GM21515 (cell line): Measurements from ENCODE around the gene LIMS2.

Experiments
- ATAC-seq: cut with Tn5 transposase; IDR thresholded peaks from one replicate; pipeline ENCODE4 v1.9.1; 2021; ENCODE audit not compliant: unreplicated experiment

The LIMS2 gene

GRCh38 chr2:127675331-127676261 lies at the start of gene LIMS2:
Gene LIMS2, minus strand, starts transcription at chr2:127675530. Its CDS starts 506 bp downstream, at chr2:127675024.
- ATAC-seq: no peak

GRCh38 chr2:127722807-127723206 lies 47.5 kb upstream of the LIMS2 start:
- no peak for ATAC-seq

GRCh38 chr2:127721978-127722355 lies 46.6 kb upstream of the LIMS2 start:
- ATAC-seq: no peak

GRCh38 chr2:127721311-127721977 lies 46.1 kb upstream of the LIMS2 start:
- no peak for ATAC-seq

GRCh38 chr2:127719301-127720218 lies 44.2 kb upstream of the LIMS2 start:
- no peak for ATAC-seq

GRCh38 chr2:127718271-127718670 lies 42.9 kb upstream of the LIMS2 start:
- no peak for ATAC-seq

- ATAC-seq: no peak
Measured at GRCh38 chr2:127715778-127716449, 40.6 kb upstream of the LIMS2 start.

- ATAC-seq: no peak
Measured at GRCh38 chr2:127713562-127713961, 38.2 kb upstream of the LIMS2 start.

- no peak for ATAC-seq
Measured at GRCh38 chr2:127712999-127713398, 37.7 kb upstream of the LIMS2 start.

GRCh38 chr2:127709336-127709735 lies 34.0 kb upstream of the LIMS2 start:
- ATAC-seq: no peak

- ATAC-seq: no peak
Measured at GRCh38 chr2:127707890-127708648, 32.7 kb upstream of the LIMS2 start.

- ATAC-seq: no peak
Measured at GRCh38 chr2:127706215-127706990, 31.1 kb upstream of the LIMS2 start.

GRCh38 chr2:127705391-127706065 lies 30.2 kb upstream of the LIMS2 start:
- no peak for ATAC-seq

- no peak for ATAC-seq
Measured at GRCh38 chr2:127704641-127705390, 29.5 kb upstream of the LIMS2 start.

- no peak for ATAC-seq
Measured at GRCh38 chr2:127703282-127703681, 28.0 kb upstream of the LIMS2 start.

- no peak for ATAC-seq
Measured at GRCh38 chr2:127702395-127703009, 27.2 kb upstream of the LIMS2 start.

GRCh38 chr2:127701651-127702394 lies 26.5 kb upstream of the LIMS2 start:
- peak; percentile 56 for ATAC-seq
